SK-N-SH (cell line): ENCODE measurements around the gene CCL27. TPM values are rescaled to one million over a fixed set of nuclear protein-coding genes. Genes with fewer than 3 reads are reported as not detected.

Experiments
- CTCF ChIA-PET: fragments of 300-600, 350-600 bp; formaldehyde crosslinking; extraction: SDS; loops from one replicate; lab custom pipeline; 2021; lab: Yijun Ruan, JAX
- POLR2A ChIA-PET: fragments of 350-600 bp; sonication (Branson Sonifier 250); formaldehyde crosslinking; extraction: SDS; loops from one replicate; lab custom pipeline; 2020; ENCODE audit warnings: antibody characterized with exemption, inconsistent platforms; lab: Yijun Ruan, JAX
- DNase-seq: peaks from one replicate; pipeline ENCODE4 v3.0.0; 2012
- H2AFZ ChIP-seq: fragments of 200-600 bp; sonication (generic); 2 replicates; pipeline ENCODE4 v1.8.1; 2016; ENCODE audit warnings: antibody characterized with exemption, mild to moderate bottlenecking, low read depth
- H3F3A ChIP-seq: fragments of 200-600 bp; sonication (generic); replicated peaks from 2 replicates; pipeline ENCODE3; 2016; ENCODE audit warnings: antibody characterized with exemption, mild to moderate bottlenecking; ENCODE audit not compliant: insufficient read depth
- H3K27ac ChIP-seq, 2 experiments: fragments of 200-500 bp in 1 of 2; fragments of 200-600 bp in 1 of 2; sonication (Bioruptor generic) in 1 of 2; sonication (generic), shearing (Covaris generic) in 1 of 2; 2 replicates each; pipeline versions ENCODE4 v1.5.1 to v1.6.1; 2014 to 2016; ENCODE audit warnings: low read depth in 2 of 2, inconsistent platforms in 1 of 2, low read length in 1 of 2, mild to moderate bottlenecking in 1 of 2, mixed read lengths in 1 of 2
- H3K27me3 ChIP-seq: fragments of 200-600 bp; sonication (generic), shearing (Covaris generic); 2 replicates; pipeline ENCODE4 v1.6.1; 2016; ENCODE audit warnings: mixed run types; ENCODE audit not compliant: insufficient read depth
- H3K36me3 ChIP-seq, 2 experiments: fragments of 200-500 bp in 1 of 2; fragments of 200-600 bp in 1 of 2; sonication (Bioruptor generic) in 1 of 2; sonication (generic) in 1 of 2; replicated peaks in 1 of 2; 2 replicates each; pipeline versions ENCODE3 to v1.5.1; 2014 to 2016; ENCODE audit warnings: low read length in 1 of 2, mild to moderate bottlenecking in 1 of 2; ENCODE audit not compliant: insufficient read depth in 2 of 2, control insufficient read depth in 1 of 2
- H3K4me1 ChIP-seq, 2 experiments: fragments of 200-500 bp in 1 of 2; fragments of 200-600 bp in 1 of 2; sonication (Bioruptor generic) in 1 of 2; sonication (generic), shearing (Covaris generic) in 1 of 2; 2 replicates each; pipeline versions ENCODE4 v1.5.1 to v1.6.1; 2014 to 2016; ENCODE audit warnings: low read depth in 1 of 2, low read length in 1 of 2, mixed run types in 1 of 2; ENCODE audit not compliant: insufficient read depth in 2 of 2, control insufficient read depth in 1 of 2
- H3K4me2 ChIP-seq: fragments of 200-600 bp; sonication (generic), shearing (Covaris generic); 2 replicates; pipeline ENCODE4 v1.6.1; 2017; ENCODE audit warnings: mixed run types
- H3K4me3 ChIP-seq, 2 experiments: fragments of 200-500 bp in 1 of 2; fragments of 200-600 bp in 1 of 2; sonication (Bioruptor generic) in 1 of 2; sonication (generic), shearing (Covaris generic) in 1 of 2; 2 replicates each; pipeline versions ENCODE4 v1.5.1 to v1.8.1; 2014 to 2016; ENCODE audit warnings: low read depth in 2 of 2, inconsistent platforms in 1 of 2, low read length in 1 of 2, mild to moderate bottlenecking in 1 of 2, mixed read lengths in 1 of 2, moderate library complexity in 1 of 2
- H3K79me2 ChIP-seq: fragments of 200-600 bp; sonication (generic); 2 replicates; pipeline ENCODE4 v1.8.1; 2017; ENCODE audit warnings: mild to moderate bottlenecking; ENCODE audit not compliant: insufficient read depth
- H3K9ac ChIP-seq: fragments of 200-600 bp; sonication (generic); 2 replicates; pipeline ENCODE4 v1.6.1; 2017; ENCODE audit warnings: mixed run types
- H3K9me2 ChIP-seq: fragments of 200-600 bp; sonication (generic); 2 replicates; pipeline ENCODE4 v1.6.1; 2017; ENCODE audit warnings: mixed run types
- H3K9me3 ChIP-seq: fragments of 200-600 bp; sonication (generic); 2 replicates; pipeline ENCODE4 v1.6.1; 2017; ENCODE audit warnings: mixed run types, mild to moderate bottlenecking, moderate library complexity
- H4K20me1 ChIP-seq: fragments of 200-600 bp; sonication (generic); 2 replicates; pipeline ENCODE4 v1.6.1; 2017; ENCODE audit warnings: mild to moderate bottlenecking, mixed run types; ENCODE audit not compliant: insufficient read depth
- EZH2phosphoT487 ChIP-seq: fragments of 200-600 bp; sonication (generic); IDR thresholded peaks from 2 replicates; pipeline ENCODE4 v1.6.1; 2017; ENCODE audit warnings: low read depth, mixed run types, mild to moderate bottlenecking, antibody characterized with exemption, moderate library complexity, borderline replicate concordance
- FOXM1 ChIP-seq: IDR thresholded peaks from 2 replicates; pipeline ENCODE4 v1.4.0; 2012; ENCODE audit warnings: low read depth, mild to moderate bottlenecking
- JUND ChIP-seq: IDR thresholded peaks from 2 replicates; pipeline ENCODE4 v1.4.0; 2012
- MAX ChIP-seq: IDR thresholded peaks from 2 replicates; pipeline ENCODE4 v1.4.0; 2012; ENCODE audit warnings: low read depth
- MEF2A ChIP-seq: IDR thresholded peaks from 2 replicates; pipeline ENCODE4 v1.4.0; 2012; ENCODE audit warnings: low read depth, borderline replicate concordance
- NFIC ChIP-seq: IDR thresholded peaks from 2 replicates; pipeline ENCODE4 v1.4.0; 2012; ENCODE audit warnings: borderline replicate concordance
- PBX3 ChIP-seq: IDR thresholded peaks from 2 replicates; pipeline ENCODE4; 2012
- POLR2AphosphoS5 ChIP-seq: IDR thresholded peaks from 2 replicates; pipeline ENCODE4 v1.6.1; 2012; ENCODE audit warnings: low read depth, low read length
- RFX5 ChIP-seq: IDR thresholded peaks from 2 replicates; pipeline ENCODE4 v1.6.1; 2012; ENCODE audit warnings: mild to moderate bottlenecking, improper control_type of control experiment, low read length
- SMC3 ChIP-seq: IDR thresholded peaks from 2 replicates; pipeline ENCODE4 v1.6.1; 2012; ENCODE audit warnings: low read depth, low read length, improper control_type of control experiment
- TEAD4 ChIP-seq: IDR thresholded peaks from 2 replicates; pipeline ENCODE4 v1.4.0; 2012; ENCODE audit warnings: mild to moderate bottlenecking, borderline replicate concordance; ENCODE audit not compliant: insufficient read depth
- YY1 ChIP-seq: IDR thresholded peaks from 2 replicates; pipeline ENCODE4 v1.4.0; 2012; ENCODE audit warnings: low read depth, mild to moderate bottlenecking
- WGBS: methylation state at CpG from one replicate; pipeline ENCODE4 v1.1.6; 2017; ENCODE audit warnings: low lambda C conversion rate; 5-methylcytosine and 5-hydroxymethylcytosine counted together
- polyA plus RNA-seq, 3 experiments: library from polyadenylated mRNA; depleted of rRNA; stranded (reverse); fragments of >200 nt; gene quantifications; 2 replicates each; pipeline ENCODE4 v1.2.3, GENCODE V29; 2012

CCL27 gene
- polyA plus RNA-seq, 1 of the 3 experiments (the other 2 are of a cell fraction) = not detected

GRCh38 chr9:34658461-34658860, 4.0 kb downstream of the CCL27 start:
- Histone ChIP-seq H3K27me3 (no peaks in the 10 kb centered on the region), H3K9me2 (no peaks in the 10 kb centered on the region), H3K4me3 (no peak overlapping the region), H3K9ac (no peak overlapping the region), H4K20me1 (no peaks in the 10 kb centered on the region), H3F3A (peaks cover 3% of the 10 kb centered on the region), H3K79me2 (no peaks in the 10 kb centered on the region), H3K9me3 (no peaks in the 10 kb centered on the region), H3K4me1 (peaks cover 8 to 27% of the 10 kb centered on the region in 2 experiments), H3K27ac (no peak overlapping the region), H2AFZ (no peak overlapping the region), H3K36me3 (no peaks in the 10 kb centered on the region), H3K4me2 (no peak overlapping the region)
- POLR2A ChIA-PET = no interaction called here
- CTCF ChIA-PET = interaction anchor here (0.6 to 2.4 kb wide), 4 partner anchors 12 to 130 kb away, joined by 3 to 7 read pairs (median 3); partner anchors contain the start of gene GALT
- DNase-seq = no peak
- TF ChIP-seq EZH2phosphoT487 = no peak
- TF ChIP-seq JUND = no peak
- TF ChIP-seq FOXM1 = no peak
- TF ChIP-seq RFX5 = no peak
- TF ChIP-seq POLR2AphosphoS5 = no peak
- no peak for TF ChIP-seq MAX
- TF ChIP-seq PBX3 = no peak
- TF ChIP-seq TEAD4 = no peak
- no peak for TF ChIP-seq NFIC
- no peak for TF ChIP-seq MEF2A
- no peak for TF ChIP-seq YY1
- no peak for TF ChIP-seq SMC3
- 97% methylated on average over 14 of the region's 14 CpGs for WGBS

- Histone ChIP-seq H3K9ac (no peak overlapping the region), H3K4me3 (no peak overlapping the region), H2AFZ (no peak overlapping the region), H3F3A (peaks cover 3% of the 10 kb centered on the region), H3K79me2 (no peaks in the 10 kb centered on the region), H4K20me1 (no peaks in the 10 kb centered on the region), H3K27me3 (no peaks in the 10 kb centered on the region)
- DNase-seq = no peak
- 90% methylated on average over 5 of the region's 5 CpGs for WGBS
- TF ChIP-seq MEF2A = no peak
- TF ChIP-seq, all 33 proteins: peak for 0
- H3K9me2 ChIP-seq = no peaks in the 10 kb centered on the region
- H3K9me3 ChIP-seq = no peaks in the 10 kb centered on the region
- no peak overlapping the region for H3K4me2 ChIP-seq
- ChIA-PET POLR2A (no interaction called here), CTCF (interaction anchor here (1.5 to 2.4 kb wide), 5 partner anchors 8 to 45 kb away, joined by 4 to 11 read pairs (median 7); partner anchors contain the start of gene GALT)
- no peak overlapping the region for H3K27ac ChIP-seq
- H3K4me1 ChIP-seq = peaks cover 20 to 41% of the 10 kb centered on the region in 2 experiments
- H3K36me3 ChIP-seq = no peaks in the 10 kb centered on the region
Observed at GRCh38 chr9:34656992-34657391, 5.5 kb downstream of the CCL27 start.
